Measurements from ENCODE around the gene YOD1.
A peak's percentile ranks its signal among the peaks of the same experiment; 100 is the strongest.

Gene YOD1

GRCh38 chr1:207024202-207025145 lies 26.5 kb downstream of the YOD1 start:
- DNase-seq, result peak; percentile 81

DNA sequence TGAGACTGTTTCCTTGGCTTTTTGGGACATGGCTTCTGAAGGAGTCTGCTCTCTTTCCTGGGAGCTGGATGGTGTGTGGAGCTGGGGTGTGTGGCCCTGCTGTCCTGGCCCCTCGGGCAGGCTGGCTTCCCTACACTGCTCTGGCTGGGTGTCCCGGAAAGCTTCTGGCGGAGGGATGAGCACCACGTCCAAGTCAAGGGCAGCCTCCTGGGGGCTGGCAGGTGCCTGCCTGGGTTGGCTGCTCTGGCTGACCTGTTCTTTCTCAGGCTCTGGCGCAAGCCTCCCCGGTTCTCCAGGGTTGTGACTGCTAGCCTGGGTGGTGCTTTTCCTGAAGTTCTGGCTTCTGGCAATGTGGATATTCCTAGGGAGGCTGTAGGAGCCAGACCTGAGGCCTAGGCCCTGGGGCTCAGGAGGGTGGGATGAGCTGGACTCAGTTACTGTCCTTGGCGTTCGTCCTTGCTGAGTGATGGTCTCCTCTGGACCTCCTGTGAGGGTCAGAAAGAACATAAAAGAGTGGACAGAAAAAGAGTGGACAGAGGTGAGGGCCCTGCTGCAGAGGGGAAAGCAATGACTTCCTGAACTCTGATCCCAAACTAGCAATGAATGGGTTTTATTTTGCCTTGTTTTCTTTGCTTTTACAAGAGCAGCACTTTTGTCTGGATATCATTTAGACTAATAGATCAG lies 27.9 kb downstream of the YOD1 start:
- no peak for DNase-seq

GRCh38 chr1:207021876-207022596 lies 29.0 kb downstream of the YOD1 start:
- DNase-seq, result no peak

DNA sequence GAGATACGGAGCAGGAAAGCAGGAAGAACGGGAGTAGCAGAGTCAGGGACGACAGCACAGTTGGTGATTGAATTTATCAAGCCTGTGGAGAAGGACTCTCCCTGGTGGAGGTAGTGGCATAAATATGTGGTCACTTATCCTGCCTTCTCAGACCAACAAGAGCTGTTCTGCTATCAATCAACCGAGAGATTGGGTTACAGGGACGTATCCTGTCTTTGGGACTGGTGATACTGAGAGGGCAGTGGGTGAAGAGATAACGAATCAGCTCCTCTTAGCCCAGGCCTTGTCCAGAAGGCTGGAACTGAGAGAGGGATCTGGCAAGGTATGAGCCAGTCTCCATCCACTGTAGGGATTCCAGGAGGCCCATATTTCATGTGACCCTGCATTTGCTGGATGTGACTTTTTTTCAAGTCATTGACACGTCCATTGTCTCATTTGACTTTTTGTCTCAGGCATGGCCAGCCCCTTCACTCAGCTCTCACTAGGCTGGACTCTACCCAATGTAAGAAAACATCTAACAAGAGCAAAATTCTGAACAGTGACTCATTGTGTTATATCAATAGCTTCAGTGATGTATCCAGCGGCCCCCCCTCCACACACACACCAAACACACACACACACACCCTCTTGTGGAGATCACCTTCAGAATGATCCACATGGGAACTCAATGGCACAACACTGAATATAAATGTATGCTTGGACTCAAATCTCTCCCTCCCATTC lies 29.7 kb downstream of the YOD1 start:
- no peak for DNase-seq

DNA sequence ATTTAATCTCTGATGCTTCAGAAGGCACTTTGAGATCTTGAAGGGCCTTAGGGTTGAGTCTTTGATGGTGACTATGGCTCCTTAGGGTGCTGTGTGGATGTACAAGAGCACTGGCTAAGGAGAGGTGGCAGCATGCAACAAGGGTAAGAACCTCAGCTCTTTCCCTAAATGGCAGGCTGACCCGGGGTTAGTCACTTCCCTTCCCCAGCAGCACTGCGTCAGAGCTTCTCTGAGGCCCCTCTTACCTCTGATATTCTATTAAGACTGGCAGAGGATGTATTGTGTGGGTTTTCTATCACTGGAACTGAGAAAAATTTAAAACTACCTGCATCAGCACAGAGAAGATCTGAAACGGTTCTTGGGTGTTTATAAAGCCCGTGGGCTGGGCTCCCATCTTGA lies 30.3 kb downstream of the YOD1 start:
- DNase-seq, result no peak

DNA sequence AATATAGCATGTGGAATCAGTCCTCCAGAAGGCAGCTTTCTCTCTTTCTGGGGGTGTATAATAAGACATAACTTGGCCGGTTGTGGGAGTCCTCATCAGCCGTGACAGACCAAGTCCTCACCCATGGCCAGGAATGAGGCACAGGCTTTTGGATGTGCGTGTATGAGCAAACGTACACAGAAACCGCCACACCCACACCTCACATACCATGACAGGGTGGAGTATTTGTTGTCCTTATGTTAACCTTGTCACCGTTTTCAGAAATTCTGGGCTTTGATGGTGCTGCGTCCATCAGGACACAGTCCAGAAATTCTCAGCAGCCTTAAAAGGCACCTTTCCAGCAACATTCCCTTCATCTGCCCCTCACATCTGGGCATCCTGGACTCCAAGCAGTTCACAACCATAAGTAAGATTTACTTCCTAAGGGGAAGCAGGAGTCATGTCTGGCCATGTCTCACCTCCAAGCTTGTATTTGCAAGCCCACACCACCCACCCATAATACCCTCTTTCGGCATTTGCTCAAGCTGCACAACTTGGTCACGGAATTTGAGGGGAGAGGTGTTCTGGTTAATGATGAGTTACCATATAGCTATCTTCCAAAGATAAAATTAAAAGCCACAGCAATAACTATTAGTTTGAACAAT lies 30.8 kb downstream of the YOD1 start:
- DNase-seq, result no peak

GRCh38 chr1:207019661-207020060 lies 31.3 kb downstream of the YOD1 start:
- no peak for DNase-seq

GRCh38 chr1:207019161-207019560 lies 31.8 kb downstream of the YOD1 start:
- no peak for DNase-seq

- DNase-seq, result no peak
These were observed 32.3 kb downstream of the YOD1 start for GRCh38 chr1:207018707-207019106.

DNA sequence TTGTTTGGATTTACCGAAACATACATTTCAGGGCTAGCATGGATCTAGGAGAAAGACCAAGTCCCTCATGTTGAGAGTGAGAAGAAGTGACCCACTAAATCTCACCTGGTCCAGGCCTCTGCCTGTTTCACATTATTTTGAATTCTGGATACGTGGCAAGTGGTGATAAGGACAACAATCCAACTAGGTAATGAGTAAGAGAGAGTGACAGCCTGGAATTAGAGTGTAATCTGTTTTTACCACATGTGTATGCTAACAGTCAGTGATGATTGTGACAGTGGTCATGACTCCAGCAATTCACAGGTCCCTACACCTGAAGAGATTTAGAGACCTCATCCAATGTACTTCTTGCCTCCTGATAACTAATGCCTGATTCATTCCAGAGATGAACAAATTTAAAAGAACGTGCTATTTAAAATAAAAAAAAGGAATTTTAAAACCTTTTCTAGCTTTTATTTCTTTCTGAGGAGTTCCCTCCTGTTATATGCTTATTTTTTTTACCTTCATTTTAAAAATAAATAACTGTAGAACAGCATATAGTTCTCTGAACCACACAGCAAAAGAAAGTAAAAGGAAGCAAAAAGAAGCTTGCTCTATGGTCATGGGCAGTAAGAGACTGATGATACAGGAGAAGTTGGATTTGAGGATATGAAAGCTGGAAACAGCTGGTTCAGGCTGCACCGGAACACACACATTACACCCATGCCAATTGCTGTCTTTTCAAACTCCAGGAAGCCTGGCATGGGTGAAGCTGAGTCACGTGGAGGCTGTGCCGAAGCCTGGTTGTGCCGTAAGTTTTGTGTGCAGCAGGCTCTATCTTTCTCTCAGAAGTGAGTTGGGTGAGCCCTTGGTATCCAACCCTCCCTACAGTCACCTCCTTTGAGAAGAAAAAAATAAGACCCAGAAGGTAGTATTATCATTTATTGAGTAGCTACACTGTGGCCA lies 33.1 kb downstream of the YOD1 start:
- DNase-seq, result no peak

DNA sequence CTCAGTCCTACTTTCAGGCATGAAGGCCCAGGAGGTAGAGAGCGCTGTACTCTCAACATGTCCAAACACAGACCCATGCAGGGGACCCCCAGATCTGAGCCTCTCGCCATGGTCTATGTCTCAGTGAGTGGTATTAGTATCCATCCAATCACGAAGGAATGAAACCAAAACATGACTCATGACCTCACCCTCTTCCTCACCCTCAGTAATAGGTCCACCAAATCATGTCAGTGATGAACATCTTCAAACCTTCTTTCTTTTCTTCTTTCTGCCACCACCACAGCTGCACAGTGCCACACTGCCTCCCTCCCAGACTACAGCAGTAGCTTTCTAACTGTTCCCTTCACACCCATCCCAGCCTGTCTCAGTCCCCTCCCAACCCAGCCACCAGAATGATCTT lies 35.2 kb downstream of the YOD1 start:
- DNase-seq, result no peak

- DNase-seq, result no peak
These were observed 36.3 kb downstream of the YOD1 start for GRCh38 chr1:207014728-207015127.

DNA sequence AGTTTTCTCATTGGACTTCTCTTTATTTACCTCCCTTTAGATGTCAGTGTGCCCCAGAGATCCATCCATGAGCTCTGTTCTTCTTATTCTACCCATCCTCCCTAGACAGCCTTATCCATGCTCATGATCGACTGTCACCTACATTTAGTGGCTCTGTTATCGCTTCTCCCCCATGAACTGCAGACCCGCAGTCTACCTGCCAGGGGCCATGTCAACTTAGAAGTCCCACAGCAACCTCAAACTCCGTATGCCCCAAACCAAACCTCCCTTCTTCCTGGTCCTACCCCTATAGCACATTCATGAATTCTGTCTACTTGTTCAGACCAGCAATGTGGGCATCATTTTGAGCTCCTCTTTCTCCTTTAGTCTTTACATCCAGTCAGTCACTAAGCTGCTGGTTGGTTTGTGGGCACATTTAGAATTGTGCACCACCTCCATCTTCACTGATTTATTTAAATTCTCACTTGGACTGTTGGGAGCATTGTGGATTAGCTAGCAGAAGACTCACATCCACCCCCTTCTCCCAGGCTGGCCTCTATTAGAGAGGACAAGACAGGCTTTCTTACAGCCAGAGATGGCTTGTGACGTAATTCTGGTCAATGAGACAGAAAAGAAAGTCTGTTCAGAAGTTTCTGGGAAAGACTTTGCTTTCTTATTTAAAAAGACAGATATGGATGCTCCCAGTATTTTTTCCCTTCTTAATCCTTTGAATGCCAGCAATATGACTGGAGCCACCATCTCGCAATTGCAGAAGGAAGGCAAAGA lies 37.5 kb downstream of the YOD1 start:
- DNase-seq, result no peak

GRCh38 chr1:207010726-207011125 lies 40.3 kb downstream of the YOD1 start:
- DNase-seq, result no peak

DNA sequence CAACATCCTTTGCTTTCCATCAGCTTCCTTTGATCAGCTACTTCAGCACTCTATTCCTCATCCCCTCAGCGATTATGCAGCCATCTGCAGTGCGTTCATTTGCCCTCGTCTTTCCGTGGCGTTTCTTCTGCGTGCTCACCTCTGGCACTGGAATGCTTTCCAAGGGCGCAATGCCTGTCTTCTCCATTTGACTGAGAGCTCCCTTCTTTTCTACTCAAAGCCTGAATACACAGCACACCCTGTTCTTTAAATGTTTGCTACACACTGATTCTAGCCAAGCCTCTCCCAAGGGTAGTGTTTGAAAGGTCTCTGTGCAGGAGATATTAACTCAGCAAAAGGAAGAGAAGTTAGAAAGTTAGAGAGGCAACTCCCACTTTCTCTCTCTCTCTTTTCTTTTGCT lies 41.1 kb downstream of the YOD1 start:
- DNase-seq, result no peak

DNA sequence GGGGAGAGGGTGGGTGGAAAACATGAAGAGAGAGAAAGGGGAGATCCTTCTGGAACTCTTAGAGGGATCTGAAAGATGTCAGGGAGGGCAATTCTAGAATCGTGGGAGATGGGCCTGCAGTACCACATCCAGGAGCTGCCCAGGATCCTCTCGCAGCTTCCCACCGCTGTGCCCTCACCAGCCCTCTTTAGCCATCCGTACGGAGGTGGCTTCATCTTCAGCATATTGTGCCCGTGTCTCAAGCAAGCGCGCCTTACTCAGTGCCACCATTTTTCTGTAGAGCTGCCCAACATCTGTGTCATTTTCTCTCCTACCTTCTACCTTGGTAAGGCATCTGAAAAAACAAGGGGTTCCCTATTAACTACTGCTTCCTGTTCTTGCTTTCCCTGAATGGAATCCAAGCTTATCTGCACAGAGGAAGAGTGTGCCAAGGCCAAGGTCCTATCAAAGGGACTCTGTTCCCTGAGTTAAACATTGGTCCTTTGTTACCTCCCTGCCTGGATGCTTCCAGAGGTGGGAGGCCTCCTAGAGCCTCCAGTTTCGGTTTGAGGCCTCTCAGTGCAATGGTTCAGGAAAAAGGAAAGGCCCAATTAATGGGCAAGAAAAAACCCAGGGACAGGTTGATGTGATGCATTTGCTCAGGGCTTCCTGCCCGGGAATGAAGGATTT lies 41.7 kb downstream of the YOD1 start:
- no peak for DNase-seq

DNA sequence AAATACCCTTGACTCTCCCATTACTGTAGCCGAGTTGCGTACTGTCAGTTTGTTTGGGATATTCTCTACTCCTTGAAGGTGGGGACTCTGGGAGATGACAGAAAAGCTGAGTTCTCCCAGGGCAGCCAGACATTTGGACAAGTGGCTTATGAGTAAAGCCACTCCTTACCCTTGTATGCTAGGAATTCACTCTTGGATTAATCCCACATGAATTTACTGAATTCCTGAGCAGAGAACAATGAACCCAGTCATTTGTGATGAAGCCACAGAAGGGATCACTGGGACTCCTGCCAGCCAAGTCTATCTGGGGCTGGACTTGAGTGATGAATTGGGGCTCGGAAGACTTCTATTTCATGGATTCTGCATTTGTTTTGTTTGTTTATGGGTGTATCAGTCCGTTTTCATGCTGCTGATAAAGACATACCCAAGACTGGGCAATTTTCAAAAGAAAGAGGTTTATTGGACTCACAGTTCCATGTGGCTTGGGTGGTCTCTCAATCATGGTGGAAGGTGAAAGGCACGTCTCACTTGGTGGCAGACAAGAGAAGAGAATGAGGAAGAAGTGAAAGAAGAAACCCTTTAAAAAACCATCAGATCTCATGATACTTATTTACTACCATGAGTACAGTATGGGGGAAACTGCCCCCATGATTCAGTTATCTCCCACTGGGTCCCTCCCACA lies 43.5 kb downstream of the YOD1 start:
- peak; percentile 80 for DNase-seq

GRCh38 chr1:207006914-207007313 lies 44.1 kb downstream of the YOD1 start:
- DNase-seq, result no peak

DNA sequence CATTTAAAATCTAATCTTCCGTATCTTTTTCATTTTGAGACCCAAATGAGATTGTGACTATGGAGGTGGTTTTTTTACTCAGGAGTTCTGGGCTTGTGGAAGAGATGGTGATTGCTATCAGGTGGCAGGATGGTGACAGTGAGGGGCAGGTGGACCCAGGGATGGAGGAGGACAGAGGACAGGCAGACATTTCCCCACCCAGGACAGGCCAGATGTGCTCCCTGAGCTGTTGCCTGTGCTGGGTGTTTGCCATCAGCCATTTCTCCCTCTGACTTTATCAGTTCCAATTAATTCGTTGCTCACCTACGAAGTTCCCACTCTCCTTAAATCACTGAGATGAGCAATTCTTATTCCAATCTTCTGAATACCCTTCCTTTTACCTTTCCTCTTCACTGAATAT lies 44.9 kb downstream of the YOD1 start:
- no peak for DNase-seq
